ENCODE results near the gene MDFI.

Gene MDFI

DNA sequence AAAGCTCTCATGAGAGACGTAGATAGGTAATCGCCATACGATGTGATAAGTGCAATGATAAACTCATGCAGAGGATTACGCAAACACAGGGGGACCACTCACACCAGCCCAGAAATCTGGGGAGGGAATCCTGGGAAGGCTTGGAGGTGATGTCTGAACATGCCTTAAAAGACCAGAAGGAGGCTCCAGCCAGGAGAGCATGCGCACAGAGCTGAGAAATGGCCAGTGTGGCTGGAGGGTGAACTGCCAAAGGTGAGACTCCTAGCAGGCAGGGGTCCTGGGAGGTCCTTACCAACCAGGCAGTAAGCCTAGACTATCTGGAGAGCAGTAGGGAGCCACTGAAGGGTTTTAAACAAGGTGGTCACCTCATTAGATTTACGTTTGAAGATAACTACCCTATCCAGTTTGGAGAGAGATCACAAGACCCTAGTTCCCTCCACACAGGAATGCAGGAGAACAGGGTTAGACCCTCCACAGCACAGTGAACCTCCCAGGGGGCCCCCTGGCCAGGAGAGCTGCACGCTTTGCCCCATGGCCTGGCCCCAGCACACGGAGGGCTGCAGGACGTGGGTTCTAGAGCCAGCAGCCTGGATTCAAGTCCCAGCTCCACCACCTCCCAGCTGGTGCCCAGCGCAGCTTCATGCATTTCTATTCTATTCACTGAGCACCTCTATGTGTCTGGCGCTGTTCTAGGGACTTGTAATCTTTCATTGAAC, 13.1 kb downstream of the MDFI start:
- no peak for DNase-seq (ENCODE audit: low read depth)

DNA sequence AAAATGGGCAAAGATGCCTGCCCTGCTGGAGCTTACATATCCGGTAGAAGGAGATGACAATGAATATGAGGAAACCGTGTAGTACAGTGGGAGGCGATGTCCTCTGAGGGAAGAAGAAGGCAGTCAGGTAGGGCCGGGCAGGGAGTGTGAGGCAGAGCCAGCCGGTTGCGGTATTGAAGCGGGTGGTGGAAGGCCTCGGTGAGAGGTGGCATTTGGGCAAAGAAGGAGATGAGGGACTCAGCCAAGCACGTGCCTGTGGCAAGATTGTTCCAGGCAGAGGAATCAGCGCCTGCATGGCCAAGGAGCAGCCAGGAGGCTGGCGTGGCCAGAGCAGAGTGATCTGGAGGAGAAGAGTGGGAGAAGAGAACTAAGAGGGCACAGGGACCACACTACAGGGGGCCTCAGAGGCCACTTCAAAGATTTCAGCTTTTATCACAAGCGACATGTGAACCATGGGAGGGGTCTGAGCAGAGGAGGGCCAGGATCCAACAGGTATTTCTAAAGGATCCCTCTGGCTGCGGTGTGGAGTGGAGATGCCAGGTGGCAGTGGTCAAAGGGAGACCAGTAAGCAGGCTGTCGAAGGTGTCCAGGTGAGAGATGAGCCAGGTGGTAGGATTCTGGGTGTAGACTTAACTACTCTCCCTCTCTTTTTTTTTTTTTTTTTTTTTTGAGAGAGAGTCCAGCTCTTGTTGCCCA, 13.8 kb downstream of the MDFI start:
- no peak for DNase-seq (ENCODE audit: low read depth)

DNA sequence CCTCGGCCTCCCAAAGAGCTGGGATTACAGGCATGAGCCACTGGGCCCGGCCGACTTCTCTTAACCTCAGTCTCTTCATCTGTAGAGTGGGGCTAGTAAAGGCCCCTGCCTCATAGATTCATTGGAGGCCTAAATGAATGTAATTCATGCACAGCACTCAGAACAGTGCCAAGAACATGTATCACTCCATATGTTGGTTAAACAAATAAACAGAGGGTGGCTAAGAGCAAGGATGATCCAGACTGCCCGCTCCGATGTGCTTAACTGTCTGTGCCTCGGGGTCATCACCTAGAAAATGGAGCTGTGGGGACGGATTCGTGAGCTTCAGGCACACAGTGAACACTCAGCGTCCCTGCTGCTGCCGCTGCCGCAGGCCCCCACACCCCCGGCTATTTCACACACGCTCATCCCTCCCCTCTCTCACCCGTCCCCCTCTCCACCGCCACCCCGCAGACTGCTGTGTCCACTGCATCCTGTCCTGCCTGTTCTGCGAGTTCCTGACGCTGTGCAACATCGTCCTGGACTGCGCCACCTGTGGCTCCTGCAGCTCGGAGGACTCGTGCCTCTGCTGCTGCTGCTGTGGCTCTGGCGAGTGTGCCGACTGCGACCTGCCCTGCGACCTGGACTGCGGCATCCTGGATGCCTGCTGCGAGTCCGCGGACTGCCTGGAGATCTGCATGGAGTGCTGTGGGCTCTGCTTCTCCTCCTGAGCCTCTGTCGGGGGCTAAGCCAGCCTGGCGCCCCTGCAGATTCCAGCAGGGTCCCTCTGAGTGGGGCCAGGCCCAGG, 14.8 kb downstream of the MDFI start:
- DNase-seq (ENCODE audit: low read depth): no peak

DNA sequence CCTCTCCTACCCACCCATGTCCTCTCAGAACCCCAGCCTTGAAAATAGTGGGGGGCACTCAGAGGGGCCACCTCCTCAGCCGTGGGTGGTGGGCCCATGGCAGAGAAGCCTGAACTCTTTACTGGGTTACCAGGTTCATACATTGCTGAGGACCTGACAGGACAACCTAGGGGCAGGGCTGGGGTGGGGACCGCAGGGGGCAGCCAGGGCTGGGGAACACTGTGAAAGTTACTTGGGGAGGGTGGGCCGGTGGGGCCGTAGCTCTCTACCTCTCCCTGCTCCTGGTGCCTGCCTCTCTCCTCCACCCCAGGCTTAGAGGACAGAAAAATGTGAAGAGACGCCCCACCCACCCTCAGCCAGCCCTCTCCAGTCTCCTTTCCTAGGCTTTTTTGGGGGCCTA, 15.4 kb downstream of the MDFI start:
- DNase-seq (ENCODE audit: low read depth): no peak

DNA sequence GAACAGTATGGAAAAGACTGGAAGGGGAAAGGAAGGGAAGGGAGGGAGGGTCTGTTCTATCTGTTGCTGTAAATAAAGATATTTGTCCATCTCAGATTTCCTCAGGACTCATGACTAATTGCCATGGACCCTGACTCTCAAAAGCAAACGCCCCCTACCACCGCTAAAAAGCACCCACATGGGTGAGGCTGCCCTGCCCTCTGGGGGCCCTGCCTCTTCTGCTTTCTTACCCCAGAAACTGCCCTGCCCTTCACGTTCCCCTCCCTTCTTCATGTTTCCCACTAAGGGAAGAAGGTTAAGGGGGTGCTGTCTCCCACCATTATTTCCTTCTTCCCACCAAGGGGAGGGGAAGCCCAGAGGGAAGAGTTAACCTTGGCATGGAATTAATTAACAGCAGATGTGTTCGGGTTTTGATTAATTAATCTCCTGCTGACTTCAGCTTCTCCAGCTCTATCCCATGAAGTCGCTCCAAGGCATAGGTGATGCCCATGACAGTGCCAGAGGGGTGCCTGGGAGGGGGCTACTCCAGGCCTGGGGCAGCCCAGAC, 16.0 kb downstream of the MDFI start:
- no peak for DNase-seq (ENCODE audit: low read depth)

DNA sequence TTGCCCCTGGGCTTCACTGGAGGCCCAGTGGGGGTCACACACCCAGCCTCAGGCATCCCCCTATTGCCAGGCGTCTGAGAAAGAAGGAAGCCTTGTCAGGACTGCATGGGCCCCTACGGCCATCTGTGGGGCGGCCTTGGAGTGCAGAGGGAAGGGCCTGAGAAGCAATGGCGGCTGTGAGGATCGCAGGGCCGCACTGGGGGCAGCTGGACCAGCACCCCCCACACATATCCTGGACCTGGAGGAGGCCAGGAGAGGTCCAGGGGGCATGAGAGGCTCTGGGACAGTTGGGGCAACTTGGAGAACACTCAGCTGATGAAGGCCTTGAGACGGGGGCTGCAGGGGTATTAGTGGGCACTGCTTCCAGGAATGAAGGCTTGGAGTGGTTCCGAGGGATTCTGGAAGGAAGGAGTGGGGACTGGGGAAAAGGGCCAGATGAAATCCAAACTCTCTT, 16.5 kb downstream of the MDFI start:
- DNase-seq (ENCODE audit: low read depth): no peak

DNA sequence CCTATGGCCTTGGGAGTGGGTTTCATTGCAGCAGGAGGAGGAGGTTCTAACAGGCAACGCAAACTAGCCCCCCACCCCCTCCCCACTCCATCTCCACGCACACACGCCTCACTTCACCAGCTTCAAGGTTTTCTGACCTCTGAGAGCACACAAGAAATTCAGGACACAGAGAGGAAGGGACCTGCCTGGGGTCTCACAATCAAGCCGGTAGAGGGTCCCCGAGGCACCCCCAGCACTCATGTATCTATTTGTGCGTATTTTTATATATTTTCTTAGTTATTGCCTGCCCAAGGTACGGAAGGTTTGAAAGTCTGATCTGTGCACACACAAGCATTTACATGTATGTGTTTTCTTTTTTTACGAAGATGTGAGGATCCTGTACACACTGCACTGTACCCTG, 16.9 kb downstream of the MDFI start:
- DNase-seq (ENCODE audit: low read depth): no peak

DNA sequence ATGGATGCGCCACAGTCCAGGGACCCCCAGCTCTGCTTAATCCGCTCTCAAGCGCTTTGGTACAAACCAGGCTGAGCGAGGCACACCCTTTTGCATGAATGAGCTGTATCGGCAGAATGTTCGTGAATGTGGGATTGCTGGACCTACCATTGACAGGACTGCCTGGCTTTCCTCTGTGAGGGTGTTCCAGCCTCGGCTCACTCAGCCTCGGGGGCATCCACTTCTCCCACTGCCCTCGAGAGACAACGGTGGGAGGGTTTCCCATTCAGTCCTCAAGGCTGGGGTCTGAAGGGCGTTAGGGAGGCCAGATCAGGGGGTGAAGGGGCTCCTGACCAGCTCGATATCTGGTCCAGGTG, 17.4 kb downstream of the MDFI start:
- no peak for DNase-seq (ENCODE audit: low read depth)

DNA sequence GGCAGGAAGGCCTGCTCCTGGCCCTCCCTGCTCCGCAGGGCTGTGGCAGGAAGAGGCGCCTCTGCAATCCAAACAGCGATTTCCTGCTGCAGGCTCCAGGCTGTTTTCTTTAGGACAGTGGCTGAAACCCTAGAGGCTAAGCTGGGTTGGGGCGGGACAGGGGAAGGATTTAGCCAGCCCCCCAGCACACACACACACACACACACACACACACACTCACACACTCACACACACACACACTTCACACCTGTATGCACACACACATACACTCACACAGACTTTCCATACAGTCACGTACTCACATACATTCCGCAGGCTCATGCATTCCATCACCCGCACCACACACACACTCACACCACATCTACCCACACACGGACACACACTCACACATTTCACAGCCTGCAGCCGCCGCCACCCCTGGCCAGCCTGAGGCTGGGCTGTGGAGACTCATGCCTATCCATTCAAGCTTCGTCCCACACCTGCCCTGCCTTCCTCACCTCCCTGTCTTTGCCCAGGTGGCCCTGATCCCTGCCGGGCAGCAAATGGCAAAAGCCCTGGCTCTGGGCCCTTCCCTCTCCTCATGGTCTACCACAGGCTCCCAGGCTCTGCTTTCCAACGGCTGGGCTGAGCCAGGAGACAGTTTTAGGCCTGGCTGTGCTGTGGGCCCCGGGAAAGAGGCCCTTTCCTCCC, 17.9 kb downstream of the MDFI start:
- no peak for DNase-seq (ENCODE audit: low read depth)

DNA sequence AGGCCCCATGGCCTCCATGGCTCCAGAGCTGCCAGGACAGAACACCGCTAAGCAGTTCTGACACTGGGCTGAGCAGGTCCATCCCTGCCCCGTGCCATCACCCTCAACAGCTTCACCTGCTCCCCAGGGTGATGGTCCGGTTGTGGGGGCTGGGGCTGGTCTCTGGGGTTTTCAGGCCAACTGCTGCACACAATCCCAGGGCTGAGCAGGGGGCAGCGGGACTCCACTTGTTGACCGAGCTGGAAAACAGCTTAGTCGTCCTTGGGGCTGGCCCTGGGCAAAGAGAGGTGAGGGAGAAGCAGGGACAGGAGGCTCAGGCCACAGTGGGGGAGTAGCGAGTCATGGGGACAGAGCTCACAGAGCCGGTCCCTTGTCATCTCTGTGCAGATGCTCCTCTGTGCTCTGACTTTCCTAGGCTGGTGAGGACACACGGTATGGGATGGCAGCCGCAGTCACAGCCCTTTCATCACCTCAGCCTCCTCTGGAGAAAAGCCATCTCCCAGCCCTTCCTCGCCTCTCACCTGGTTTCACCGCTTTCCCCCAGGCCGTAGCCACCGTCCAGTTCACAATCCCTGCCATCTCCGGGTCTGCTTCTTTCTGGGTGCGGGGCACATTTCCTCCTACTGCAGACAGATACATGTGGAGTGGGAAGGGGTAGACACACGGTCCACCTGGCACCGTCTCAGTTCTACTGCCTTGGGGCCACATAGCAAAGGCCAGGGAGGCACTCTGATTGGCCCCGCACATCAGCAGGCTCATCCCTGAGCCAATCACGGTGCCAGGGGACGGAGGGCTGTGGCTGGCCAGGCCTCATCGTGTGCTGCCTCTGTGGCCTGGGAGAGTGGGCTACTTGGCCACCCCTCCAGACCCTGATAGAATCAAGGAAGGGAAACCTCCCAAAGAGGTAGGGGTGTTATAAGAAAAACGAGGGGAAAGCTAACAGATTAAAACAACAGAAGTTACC, 19.1 kb downstream of the MDFI start:
- DNase-seq (ENCODE audit: low read depth): no peak

DNA sequence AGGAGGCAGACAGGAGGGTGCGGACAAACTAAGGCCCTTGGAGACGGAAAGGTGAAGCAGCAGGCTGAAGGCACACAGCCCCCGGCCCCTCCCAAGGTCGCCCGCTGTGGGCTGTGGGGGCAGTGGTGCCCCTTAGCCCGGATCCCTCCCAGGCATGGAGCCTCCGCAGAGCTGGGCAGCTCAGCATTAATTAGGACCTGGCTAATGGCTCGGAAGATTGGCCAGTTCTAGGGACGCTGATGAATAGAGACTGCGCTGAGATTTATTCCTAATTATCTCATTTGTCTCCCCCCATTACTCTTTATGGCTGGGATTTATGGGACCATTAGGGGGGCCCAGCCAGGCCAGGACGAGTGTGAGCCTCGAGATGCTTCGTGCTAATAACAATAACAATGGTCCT, 20.4 kb downstream of the MDFI start:
- DNase-seq (ENCODE audit: low read depth): no peak

DNA sequence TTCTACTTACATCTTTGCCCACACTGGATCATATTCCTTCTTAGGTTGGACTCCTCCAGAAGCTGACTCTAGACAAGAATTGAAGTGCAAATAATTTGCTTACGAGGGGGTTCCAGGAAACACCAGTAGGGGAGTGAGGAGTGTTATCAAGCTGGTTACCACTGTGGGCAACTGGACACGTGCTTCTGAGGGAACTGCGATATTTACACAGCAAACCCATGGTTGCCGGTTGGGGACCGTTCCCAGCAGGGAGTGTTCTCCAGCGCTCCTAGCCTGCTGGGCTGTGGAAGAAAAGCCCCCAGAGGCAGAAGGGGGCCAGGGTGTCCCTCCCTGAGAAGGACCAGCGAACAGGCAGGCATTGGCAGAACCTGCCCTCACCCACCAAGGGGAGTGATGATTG, 21.7 kb downstream of the MDFI start:
- DNase-seq (ENCODE audit: low read depth): no peak

DNA sequence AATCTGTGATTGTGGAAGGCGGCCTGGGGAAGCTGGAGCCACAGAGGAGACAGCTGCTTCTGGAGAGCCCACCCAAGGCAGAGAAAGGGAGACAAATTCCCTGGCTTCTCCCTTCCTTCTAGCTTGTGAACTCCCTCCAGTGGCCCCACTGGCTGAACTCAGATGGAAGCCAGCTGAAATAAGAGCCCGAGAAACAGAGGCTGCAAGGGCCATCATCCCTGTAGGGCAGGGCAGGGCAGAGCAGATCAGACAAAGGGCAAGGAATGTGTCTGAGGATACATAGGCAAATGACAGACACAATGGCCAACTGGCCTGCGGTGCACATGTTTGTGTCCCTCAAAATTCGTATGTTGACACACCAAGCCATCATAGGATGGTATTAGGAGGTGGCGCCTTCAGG, 25.3 kb downstream of the MDFI start:
- DNase-seq (ENCODE audit: low read depth): no peak

DNA sequence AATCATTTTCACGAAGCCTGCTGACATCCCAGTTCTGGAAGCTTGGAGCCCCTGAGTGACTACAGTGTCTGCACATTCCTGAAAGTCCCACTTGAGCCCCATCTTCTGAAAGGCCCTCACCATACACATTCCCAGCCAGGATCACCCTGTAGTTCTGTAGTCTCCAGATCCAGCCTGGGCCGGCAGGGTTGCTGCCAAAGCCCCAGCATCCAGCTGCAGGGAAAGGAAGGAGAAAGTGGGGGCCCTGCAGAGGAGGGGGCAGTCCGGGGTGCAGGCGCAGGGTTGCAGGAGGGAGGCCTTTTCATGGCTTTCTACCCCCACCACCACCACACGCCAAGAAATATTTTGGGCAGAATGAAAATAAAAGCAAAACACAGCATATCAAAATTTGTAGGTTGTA, 26.0 kb downstream of the MDFI start:
- no peak for DNase-seq (ENCODE audit: low read depth)

DNA sequence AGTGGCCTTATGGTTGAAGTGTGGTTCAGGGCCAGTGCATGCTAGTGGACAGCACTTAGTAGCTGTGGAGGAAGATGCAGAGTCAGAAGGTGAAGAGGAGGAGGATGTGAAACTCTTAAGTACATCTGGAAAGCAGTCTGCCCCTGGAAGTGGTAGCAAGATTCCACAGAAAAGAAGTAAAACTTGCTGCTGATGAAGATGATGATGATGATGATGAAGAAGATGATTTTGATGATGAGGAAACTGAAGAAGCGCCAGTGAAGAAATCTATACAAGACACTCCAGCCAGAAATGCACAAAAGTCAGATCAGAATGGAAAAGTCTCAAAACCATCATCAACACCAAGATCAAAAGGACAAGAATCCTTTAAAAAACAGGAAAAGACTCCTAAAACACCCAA, 28.9 kb downstream of the MDFI start:
- no peak for DNase-seq (ENCODE audit: low read depth)

DNA sequence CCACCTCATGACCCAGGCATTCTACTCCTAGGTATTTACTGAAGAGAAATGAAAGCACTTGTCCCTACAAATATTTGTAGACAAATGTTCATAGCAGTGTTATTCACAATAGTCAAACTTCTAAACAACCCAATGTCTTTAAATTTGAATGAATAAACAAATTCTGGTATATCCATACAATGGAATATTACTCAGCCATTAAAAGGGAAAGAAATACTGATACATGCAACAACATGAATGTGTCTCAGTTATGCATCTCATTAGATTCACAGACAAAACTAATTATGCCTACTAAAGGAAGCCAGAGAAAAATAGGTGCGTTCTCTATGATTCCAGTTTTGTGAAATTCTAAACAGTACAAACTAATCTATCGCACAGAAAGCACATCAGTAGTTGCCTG, 30.7 kb downstream of the MDFI start:
- DNase-seq (ENCODE audit: low read depth): no peak

DNA sequence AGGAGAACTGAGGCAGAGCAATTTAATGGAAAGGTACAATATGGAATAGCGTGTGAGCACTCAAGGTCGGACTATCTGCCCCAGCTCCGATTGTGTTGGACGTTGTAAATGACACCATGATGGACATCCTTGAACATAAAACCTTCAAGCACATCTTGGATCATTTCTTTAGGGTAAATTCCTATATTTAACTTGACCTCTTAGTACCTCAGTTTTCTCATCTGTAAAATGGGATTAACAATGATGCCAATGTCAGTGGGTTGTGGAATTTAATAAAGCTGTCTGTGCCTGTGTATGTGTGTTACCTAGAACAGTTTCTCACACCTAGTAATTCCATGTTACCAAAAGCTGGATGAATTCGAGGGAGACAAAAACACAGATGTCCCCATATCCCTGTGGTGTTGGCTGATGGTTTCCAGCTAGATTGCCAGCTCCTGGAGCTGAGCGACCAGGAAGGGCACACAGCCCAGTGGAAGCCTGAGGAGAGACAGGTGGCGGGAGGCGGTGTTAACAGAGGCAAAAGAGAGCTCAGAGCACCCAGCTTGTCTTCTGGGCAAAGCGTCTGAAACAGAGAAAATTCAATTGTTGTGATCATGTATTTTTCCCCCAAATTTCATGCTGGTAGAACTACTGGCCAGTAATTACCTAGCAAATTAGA, 32.6 kb downstream of the MDFI start:
- no peak for DNase-seq (ENCODE audit: low read depth)

DNA sequence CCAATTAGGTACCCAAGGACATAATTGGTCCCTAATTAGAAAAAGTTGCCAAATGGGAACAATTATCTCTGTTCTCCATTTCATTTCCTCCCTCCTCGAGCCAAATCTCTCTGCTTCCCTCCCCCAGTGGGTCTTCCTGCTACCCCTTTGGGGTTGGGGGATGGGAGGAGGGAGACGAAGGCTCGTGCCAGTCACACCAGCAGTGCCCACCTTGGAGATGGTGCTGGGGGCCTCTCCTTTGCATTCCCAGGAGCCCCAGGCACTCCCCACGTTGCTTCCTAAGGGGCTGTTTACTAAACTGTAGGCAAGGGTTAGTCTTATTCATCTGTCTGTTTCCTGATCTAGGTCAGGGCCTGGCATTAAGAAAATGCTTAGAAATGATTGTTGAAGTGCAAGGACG, 33.1 kb downstream of the MDFI start:
- no peak for DNase-seq (ENCODE audit: low read depth)

DNA sequence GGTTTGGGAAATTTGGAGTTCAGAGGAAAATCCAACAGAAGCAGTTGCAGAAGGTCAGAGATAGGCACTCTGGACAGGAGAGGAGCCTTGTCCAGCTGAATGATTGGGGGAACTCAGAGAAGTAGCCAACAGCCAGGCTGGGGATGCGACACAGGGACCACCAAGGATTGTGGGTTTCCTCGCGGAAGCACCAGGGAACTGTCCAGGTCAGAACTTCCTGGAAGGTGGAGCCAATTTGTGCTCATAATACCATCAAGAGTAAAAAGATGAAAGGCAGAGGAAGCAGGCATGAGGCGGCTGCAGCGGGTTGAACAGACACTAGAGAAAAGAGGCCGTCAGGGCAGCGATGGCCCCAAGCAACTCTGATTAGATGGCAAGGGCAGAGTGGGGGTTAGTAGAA, 33.7 kb downstream of the MDFI start:
- DNase-seq (ENCODE audit: low read depth): no peak

Data from HS-27A (cell line).